ENCODE measurements around the gene ARL4A. TPM values are rescaled to one million over a fixed set of nuclear protein-coding genes. Genes with fewer than 3 reads are reported as not detected.

Gene ARL4A
- total and polyA plus RNA-seq, 9 of the 15 experiments (the other 6 are each of a cell fraction or from before 2014, with no cell fraction given) = 118 to 688 (median 172) TPM

DNA sequence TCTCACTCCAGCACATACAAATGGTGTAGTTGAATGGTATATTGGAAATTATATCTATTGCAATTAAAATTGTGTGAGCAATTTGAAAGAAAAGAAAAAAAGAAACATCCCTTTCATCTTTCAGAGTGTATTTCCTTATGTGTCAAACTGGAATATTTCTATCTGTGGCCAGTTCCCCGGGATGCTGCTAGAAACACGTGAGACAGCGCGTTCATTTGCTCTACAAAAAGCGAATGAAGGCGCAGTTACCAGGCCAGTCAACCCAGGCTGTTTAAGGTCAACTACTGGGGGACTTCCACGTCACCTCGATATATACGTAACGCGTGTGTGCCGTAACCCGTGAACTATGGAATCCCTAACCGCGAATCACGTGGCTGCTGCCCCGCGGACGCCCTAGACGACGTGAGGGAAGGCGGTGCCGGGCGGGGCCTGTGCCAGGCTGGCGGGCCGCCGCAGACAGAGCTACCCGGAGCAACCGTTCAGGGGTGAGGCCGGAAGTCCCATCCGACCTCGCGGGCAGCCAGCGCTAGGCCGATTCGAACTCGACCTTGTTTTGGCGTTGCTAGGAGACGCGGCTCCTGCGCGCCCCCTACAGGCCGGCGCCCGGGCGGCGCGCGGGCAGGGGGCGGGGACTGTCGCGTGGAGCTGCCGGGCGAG is 1.1 kb upstream of the ARL4A start (continued):
- TF ChIP-seq, protein P1, sequence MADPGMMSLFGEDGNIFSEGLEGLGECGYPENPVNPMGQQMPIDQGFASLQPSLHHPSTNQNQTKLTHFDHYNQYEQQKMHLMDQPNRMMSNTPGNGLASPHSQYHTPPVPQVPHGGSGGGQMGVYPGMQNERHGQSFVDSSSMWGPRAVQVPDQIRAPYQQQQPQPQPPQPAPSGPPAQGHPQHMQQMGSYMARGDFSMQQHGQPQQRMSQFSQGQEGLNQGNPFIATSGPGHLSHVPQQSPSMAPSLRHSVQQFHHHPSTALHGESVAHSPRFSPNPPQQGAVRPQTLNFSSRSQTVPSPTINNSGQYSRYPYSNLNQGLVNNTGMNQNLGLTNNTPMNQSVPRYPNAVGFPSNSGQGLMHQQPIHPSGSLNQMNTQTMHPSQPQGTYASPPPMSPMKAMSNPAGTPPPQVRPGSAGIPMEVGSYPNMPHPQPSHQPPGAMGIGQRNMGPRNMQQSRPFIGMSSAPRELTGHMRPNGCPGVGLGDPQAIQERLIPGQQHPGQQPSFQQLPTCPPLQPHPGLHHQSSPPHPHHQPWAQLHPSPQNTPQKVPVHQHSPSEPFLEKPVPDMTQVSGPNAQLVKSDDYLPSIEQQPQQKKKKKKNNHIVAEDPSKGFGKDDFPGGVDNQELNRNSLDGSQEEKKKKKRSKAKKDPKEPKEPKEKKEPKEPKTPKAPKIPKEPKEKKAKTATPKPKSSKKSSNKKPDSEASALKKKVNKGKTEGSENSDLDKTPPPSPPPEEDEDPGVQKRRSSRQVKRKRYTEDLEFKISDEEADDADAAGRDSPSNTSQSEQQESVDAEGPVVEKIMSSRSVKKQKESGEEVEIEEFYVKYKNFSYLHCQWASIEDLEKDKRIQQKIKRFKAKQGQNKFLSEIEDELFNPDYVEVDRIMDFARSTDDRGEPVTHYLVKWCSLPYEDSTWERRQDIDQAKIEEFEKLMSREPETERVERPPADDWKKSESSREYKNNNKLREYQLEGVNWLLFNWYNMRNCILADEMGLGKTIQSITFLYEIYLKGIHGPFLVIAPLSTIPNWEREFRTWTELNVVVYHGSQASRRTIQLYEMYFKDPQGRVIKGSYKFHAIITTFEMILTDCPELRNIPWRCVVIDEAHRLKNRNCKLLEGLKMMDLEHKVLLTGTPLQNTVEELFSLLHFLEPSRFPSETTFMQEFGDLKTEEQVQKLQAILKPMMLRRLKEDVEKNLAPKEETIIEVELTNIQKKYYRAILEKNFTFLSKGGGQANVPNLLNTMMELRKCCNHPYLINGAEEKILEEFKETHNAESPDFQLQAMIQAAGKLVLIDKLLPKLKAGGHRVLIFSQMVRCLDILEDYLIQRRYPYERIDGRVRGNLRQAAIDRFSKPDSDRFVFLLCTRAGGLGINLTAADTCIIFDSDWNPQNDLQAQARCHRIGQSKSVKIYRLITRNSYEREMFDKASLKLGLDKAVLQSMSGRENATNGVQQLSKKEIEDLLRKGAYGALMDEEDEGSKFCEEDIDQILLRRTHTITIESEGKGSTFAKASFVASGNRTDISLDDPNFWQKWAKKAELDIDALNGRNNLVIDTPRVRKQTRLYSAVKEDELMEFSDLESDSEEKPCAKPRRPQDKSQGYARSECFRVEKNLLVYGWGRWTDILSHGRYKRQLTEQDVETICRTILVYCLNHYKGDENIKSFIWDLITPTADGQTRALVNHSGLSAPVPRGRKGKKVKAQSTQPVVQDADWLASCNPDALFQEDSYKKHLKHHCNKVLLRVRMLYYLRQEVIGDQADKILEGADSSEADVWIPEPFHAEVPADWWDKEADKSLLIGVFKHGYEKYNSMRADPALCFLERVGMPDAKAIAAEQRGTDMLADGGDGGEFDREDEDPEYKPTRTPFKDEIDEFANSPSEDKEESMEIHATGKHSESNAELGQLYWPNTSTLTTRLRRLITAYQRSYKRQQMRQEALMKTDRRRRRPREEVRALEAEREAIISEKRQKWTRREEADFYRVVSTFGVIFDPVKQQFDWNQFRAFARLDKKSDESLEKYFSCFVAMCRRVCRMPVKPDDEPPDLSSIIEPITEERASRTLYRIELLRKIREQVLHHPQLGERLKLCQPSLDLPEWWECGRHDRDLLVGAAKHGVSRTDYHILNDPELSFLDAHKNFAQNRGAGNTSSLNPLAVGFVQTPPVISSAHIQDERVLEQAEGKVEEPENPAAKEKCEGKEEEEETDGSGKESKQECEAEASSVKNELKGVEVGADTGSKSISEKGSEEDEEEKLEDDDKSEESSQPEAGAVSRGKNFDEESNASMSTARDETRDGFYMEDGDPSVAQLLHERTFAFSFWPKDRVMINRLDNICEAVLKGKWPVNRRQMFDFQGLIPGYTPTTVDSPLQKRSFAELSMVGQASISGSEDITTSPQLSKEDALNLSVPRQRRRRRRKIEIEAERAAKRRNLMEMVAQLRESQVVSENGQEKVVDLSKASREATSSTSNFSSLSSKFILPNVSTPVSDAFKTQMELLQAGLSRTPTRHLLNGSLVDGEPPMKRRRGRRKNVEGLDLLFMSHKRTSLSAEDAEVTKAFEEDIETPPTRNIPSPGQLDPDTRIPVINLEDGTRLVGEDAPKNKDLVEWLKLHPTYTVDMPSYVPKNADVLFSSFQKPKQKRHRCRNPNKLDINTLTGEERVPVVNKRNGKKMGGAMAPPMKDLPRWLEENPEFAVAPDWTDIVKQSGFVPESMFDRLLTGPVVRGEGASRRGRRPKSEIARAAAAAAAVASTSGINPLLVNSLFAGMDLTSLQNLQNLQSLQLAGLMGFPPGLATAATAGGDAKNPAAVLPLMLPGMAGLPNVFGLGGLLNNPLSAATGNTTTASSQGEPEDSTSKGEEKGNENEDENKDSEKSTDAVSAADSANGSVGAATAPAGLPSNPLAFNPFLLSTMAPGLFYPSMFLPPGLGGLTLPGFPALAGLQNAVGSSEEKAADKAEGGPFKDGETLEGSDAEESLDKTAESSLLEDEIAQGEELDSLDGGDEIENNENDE (IDR thresholded peaks at IDR 0.05; ENCODE audit: low read depth, low read length) = no peak
- TF ChIP-seq, protein P2, sequence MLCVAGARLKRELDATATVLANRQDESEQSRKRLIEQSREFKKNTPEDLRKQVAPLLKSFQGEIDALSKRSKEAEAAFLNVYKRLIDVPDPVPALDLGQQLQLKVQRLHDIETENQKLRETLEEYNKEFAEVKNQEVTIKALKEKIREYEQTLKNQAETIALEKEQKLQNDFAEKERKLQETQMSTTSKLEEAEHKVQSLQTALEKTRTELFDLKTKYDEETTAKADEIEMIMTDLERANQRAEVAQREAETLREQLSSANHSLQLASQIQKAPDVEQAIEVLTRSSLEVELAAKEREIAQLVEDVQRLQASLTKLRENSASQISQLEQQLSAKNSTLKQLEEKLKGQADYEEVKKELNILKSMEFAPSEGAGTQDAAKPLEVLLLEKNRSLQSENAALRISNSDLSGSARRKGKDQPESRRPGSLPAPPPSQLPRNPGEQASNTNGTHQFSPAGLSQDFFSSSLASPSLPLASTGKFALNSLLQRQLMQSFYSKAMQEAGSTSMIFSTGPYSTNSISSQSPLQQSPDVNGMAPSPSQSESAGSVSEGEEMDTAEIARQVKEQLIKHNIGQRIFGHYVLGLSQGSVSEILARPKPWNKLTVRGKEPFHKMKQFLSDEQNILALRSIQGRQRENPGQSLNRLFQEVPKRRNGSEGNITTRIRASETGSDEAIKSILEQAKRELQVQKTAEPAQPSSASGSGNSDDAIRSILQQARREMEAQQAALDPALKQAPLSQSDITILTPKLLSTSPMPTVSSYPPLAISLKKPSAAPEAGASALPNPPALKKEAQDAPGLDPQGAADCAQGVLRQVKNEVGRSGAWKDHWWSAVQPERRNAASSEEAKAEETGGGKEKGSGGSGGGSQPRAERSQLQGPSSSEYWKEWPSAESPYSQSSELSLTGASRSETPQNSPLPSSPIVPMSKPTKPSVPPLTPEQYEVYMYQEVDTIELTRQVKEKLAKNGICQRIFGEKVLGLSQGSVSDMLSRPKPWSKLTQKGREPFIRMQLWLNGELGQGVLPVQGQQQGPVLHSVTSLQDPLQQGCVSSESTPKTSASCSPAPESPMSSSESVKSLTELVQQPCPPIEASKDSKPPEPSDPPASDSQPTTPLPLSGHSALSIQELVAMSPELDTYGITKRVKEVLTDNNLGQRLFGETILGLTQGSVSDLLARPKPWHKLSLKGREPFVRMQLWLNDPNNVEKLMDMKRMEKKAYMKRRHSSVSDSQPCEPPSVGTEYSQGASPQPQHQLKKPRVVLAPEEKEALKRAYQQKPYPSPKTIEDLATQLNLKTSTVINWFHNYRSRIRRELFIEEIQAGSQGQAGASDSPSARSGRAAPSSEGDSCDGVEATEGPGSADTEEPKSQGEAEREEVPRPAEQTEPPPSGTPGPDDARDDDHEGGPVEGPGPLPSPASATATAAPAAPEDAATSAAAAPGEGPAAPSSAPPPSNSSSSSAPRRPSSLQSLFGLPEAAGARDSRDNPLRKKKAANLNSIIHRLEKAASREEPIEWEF (CRISPR knock-in tag; IDR thresholded peaks at IDR 0.05) = no peak
- TF ChIP-seq, protein P3, sequence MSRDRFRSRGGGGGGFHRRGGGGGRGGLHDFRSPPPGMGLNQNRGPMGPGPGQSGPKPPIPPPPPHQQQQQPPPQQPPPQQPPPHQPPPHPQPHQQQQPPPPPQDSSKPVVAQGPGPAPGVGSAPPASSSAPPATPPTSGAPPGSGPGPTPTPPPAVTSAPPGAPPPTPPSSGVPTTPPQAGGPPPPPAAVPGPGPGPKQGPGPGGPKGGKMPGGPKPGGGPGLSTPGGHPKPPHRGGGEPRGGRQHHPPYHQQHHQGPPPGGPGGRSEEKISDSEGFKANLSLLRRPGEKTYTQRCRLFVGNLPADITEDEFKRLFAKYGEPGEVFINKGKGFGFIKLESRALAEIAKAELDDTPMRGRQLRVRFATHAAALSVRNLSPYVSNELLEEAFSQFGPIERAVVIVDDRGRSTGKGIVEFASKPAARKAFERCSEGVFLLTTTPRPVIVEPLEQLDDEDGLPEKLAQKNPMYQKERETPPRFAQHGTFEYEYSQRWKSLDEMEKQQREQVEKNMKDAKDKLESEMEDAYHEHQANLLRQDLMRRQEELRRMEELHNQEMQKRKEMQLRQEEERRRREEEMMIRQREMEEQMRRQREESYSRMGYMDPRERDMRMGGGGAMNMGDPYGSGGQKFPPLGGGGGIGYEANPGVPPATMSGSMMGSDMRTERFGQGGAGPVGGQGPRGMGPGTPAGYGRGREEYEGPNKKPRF (IDR thresholded peaks at IDR 0.05; ENCODE audit: low read depth, low read length) = no peak
- TF ChIP-seq, protein P4, sequence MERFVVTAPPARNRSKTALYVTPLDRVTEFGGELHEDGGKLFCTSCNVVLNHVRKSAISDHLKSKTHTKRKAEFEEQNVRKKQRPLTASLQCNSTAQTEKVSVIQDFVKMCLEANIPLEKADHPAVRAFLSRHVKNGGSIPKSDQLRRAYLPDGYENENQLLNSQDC (CRISPR knock-in tag; IDR thresholded peaks at IDR 0.05) = no peak
- TF ChIP-seq RBM14 (IDR thresholded peaks at IDR 0.05; ENCODE audit: borderline replicate concordance, insufficient read depth, low read depth, low read length) (no peak), HNRNPLL (IDR thresholded peaks at IDR 0.05; ENCODE audit: low read depth, low read length, poor library complexity, severe bottlenecking) (no peak), ZKSCAN8 (CRISPR knock-in tag; IDR thresholded peaks at IDR 0.05) (no peak)
